T-helper 1 cell treated with Interleukin-12 subunit alpha and Interleukin-12 subunit beta and Interleukin-4 antibody, amounts not matched to agents 30 μg/mL and 1 μg/mL, for 36 hours (primary cell): ENCODE measurements around the gene LRRC1.

Experiments used
- H3K27ac Mint-ChIP-seq: one replicate; pipeline ENCODE4 v1.8.0; 2021; ENCODE audit warnings: mild to moderate bottlenecking, mixed read lengths
- H3K27me3 Mint-ChIP-seq: one replicate; pipeline ENCODE4 v1.8.0; 2021; ENCODE audit warnings: low read depth, mixed read lengths
- H3K36me3 Mint-ChIP-seq: one replicate; pipeline ENCODE4 v1.8.0; 2021; ENCODE audit warnings: low read depth, mixed read lengths
- H3K4me1 Mint-ChIP-seq: one replicate; pipeline ENCODE4 v1.8.0; 2021; ENCODE audit warnings: low read depth, mixed read lengths
- H3K4me3 Mint-ChIP-seq: one replicate; pipeline ENCODE4 v1.8.0; 2021; ENCODE audit warnings: mild to moderate bottlenecking, moderate library complexity, mixed read lengths
- H3K9me3 Mint-ChIP-seq: one replicate; pipeline ENCODE4 v1.8.0; 2021; ENCODE audit warnings: mixed read lengths

The LRRC1 gene

DNA sequence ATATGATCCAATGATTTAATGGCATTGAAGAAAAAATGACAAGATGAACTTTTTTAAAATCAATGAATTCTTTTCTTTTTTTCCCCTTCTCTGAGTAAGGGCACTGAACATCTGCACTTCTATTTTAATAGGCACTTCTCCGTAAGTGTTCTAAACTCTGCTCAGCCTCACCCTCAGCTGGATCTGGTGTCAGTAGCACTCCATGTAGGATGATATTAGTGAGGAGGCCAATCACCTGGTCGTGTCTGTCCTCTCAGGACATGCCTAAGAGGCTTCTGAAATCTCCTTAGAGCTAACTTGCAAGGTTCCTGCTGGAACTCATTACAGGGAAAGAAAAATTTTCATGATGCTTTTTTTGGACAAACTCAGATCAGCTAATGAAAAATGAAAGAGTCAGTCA is 167.8 kb downstream of the LRRC1 start:
- Mint-ChIP-seq H3K4me3 (no peak overlapping the region), H3K27ac (no peak overlapping the region), H3K27me3 (no peaks in the 10 kb centered on the region), H3K9me3 (no peaks in the 10 kb centered on the region), H3K4me1 (no peaks in the 10 kb centered on the region), H3K36me3 (no peaks in the 10 kb centered on the region)

DNA sequence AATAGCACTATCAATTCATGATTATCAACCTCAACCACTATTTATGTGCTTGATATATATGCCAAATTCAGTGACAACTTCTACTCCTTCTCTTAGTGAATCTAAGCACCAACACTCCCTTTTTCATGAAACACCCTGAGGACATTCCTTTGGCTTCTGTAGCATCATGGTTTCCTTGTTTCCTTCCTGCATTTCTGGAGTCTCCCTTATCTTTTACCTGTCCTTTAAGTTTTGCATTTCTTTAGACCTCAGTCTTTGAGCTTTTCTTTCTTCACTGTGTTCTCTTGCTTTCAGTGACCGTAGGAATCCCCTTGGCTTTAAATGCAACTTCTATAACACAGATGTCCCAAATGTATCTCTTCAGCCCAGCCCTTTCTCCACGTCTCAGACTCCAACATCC is 172.6 kb downstream of the LRRC1 start:
- Mint-ChIP-seq H3K27ac (no peak overlapping the region), H3K4me3 (no peak overlapping the region), H3K27me3 (no peaks in the 10 kb centered on the region), H3K4me1 (no peaks in the 10 kb centered on the region), H3K9me3 (no peaks in the 10 kb centered on the region), H3K36me3 (no peaks in the 10 kb centered on the region)
